ENCODE results near the gene DDX39B. TPM values are rescaled to one million over a fixed set of nuclear protein-coding genes. Genes with fewer than 3 reads are reported as not detected.

The DDX39B gene
- total and polyA plus RNA-seq, 2 of the 8 experiments (the other 6 are each of a cell fraction or from before 2014, with no cell fraction given) = 780 to 1,164 TPM

DNA sequence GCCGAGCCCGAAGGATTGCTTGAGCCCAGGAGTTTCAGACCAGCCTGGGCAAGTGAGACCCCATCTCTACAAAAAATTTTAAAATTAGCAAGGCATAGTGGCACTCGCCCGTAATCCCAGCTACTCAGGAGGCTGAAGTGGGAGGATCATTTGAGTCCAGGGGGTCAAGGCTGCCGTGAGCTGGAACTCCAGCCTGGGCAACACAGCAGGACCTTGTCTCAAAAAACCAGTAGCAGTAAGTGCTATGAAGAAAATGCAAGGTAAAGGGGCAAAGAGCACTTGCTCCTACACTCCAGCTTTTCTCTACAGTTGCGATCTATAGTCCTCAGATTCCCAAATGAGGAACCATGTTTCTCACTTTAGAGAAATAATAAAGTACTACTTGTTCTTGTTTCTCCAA is 1.8 kb upstream of the DDX39B start:
- Histone ChIP-seq H3K9ac (replicated peaks in 1 of 4; ENCODE audit: extremely low read depth in 1 of 4, low read depth in 3 of 4, low read length in 3 of 4) (no peak overlapping the region), H2AFZ (ENCODE audit: low read length) (no peak overlapping the region), H3K79me2 (ENCODE audit: control insufficient read depth in 1 of 2, insufficient read depth in 2 of 2, low read length in 2 of 2) (peaks cover 29 to 43% of the 10 kb centered on the region in 2 experiments), H2BK120ac (replicated peaks; ENCODE audit: low read depth, low read length) (no peak overlapping the region), H3K4me3 (ENCODE audit: extremely low read depth in 1 of 4, insufficient read depth in 2 of 4, low read depth in 3 of 4, low read length in 4 of 4) (no peak overlapping the region), H2BK20ac (ENCODE audit: low read length) (no peak overlapping the region), H3K79me1 (ENCODE audit: low read depth, low read length) (no peaks in the 10 kb centered on the region; the same call in 1 of the 2 replicates), H3K4me1 (replicated peaks in 1 of 4; ENCODE audit: control insufficient read depth in 3 of 4, insufficient read depth in 4 of 4, low read length in 3 of 4) (peaks cover 4 to 18% (median 10%) of the 10 kb centered on the region in 4 experiments; a peak in 6 of 7 replicates), H3K23me2 (ENCODE audit: low read depth, low read length) (peaks cover 7% of the 10 kb centered on the region), H2BK15ac (ENCODE audit: low read length) (no peak overlapping the region), H3K4me2 (ENCODE audit: insufficient read depth in 1 of 2, low read depth in 2 of 2, low read length in 2 of 2) (no peak overlapping the region; a peak in 1 of 4 replicates), H3K27me3 (replicated peaks in 1 of 4; ENCODE audit: control insufficient read depth in 3 of 4, extremely low read depth in 1 of 4, insufficient read depth in 3 of 4, low read length in 3 of 4) (no peaks in the 10 kb centered on the region), H3K23ac (ENCODE audit: insufficient read length) (no peak overlapping the region), H4K8ac (ENCODE audit: extremely low read depth, insufficient read depth, low read length) (no peak overlapping the region), H4K5ac (ENCODE audit: insufficient read length, low read depth, low read length) (no peak overlapping the region), H3K36me3 (ENCODE audit: control insufficient read depth in 2 of 4, insufficient read depth in 4 of 4, low read length in 3 of 4) (peaks cover 10 to 19% (median 18%) of the 10 kb centered on the region in 4 experiments), H2AK5ac (ENCODE audit: low read depth, low read length) (no peak overlapping the region), H3K14ac (ENCODE audit: insufficient read length) (no peak overlapping the region), H3K18ac (ENCODE audit: extremely low read depth, low read length) (no peak overlapping the region), H3K27ac (ENCODE audit: low read depth, low read length) (no peak overlapping the region), H4K91ac (replicated peaks; ENCODE audit: insufficient read length, low read length) (no peak overlapping the region), H3K9me3 (ENCODE audit: insufficient read depth in 2 of 2, low read depth in 1 of 2, low read length in 1 of 2) (no peaks in the 10 kb centered on the region), H3K56ac (replicated peaks; ENCODE audit: insufficient read length, low read depth, low read length) (no peak overlapping the region), H2BK5ac (ENCODE audit: low read depth, low read length) (no peak overlapping the region), H2BK12ac (ENCODE audit: low read depth, low read length) (no peak overlapping the region), H3K4ac (replicated peaks; ENCODE audit: insufficient read length, low read depth, low read length) (no peak overlapping the region), H4K20me1 (replicated peaks in 1 of 2; ENCODE audit: control insufficient read depth in 1 of 2, insufficient read depth in 2 of 2, low read length in 2 of 2) (peaks cover 16 to 20% of the 10 kb centered on the region in 2 experiments)
- ChIA-PET CTCF (ENCODE audit: partially characterized antibody) (interaction anchor here (1.1 to 24.7 kb wide), 4 partner anchors 36 to 67 kb away, joined by 3 to 613 read pairs (median 4); partner anchors contain the start of genes LST1 and NCR3), POLR2A (ENCODE audit: partially characterized antibody) (interaction anchor here (0.9 to 18.4 kb wide), 12 partner anchors 8 to 121 kb away, joined by 3 to 428 read pairs (median 44); partner anchors contain the start of genes AIF1, BAG6, C6orf47 and CSNK2B)
- no peak for TF ChIP-seq RFX5 (IDR thresholded peaks at IDR 0.05; ENCODE audit: borderline replicate concordance, low read depth, low read length)
- no peak for TF ChIP-seq POLR2A (IDR thresholded peaks at IDR 0.05; ENCODE audit: control extremely low read depth in 1 of 2, low read depth in 2 of 2, low read length in 2 of 2)
- no peak for TF ChIP-seq RBBP5 (IDR thresholded peaks at IDR 0.05; ENCODE audit: borderline replicate concordance, low read depth, low read length)
- TF ChIP-seq ASH2L (IDR thresholded peaks at IDR 0.05; ENCODE audit: low read length) = no peak
- WGBS, 2 experiments (ENCODE audit: extremely low coverage in 1 of 2, insufficient coverage in 1 of 2, insufficient read length in 1 of 2, insufficient replicate concordance in 2 of 2, low coverage in 1 of 2, low lambda C conversion rate in 2 of 2, missing lambda C conversion rate in 1 of 2) = 96% methylated on average over 6 of the region's 6 CpGs; no CpG with 5 or more reads in 1 of the 2 experiments
- DNase-seq (ENCODE audit: low read depth in 1 of 2, low spot score in 2 of 2) (no peak), FAIRE-seq (no peak)

All from H1 (cell line).